ENCODE measurements around the gene POLG2. TPM values are rescaled to one million over a fixed set of nuclear protein-coding genes. Genes with fewer than 3 reads are reported as not detected.

Gene POLG2
- total RNA-seq, 4 donors from 2014 or later, result 2.4 to 41.8 (median 17.8) TPM

DNA sequence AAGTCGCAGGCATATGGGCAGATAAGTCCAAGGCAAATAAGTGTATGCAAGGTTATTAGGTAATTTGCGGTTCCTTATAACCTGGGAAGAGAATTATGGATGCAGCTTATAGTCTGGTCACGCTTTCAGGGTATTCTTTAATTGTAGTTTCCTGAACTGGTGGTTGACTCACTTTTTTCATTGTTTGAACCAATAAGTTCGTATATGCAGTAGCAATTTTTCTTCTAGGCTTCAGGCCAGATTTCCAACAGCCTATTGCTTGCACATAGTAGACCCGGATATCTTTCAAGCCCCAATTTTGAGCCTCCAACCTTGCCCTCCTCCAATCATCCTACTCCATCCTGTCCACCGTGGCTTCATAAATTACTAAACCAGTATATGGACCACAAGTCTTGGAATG is 22.7 kb upstream of the POLG2 start:
- no peak for DNase-seq
- intact Hi-C loops (cut with DNase I; ENCODE audit: low total_unique reads), result no loop called here
- Histone ChIP-seq H3K36me3 (no peaks in the 10 kb centered on the region), H3K4me1 (no peaks in the 10 kb centered on the region), H3K9me3 (no peaks in the 10 kb centered on the region), H3K27me3 (no peaks in the 10 kb centered on the region), H3K4me3 (no peak overlapping the region), H3K27ac (no peak overlapping the region)
- no peak for TF ChIP-seq POLR2A (IDR thresholded peaks at IDR 0.05)
- TF ChIP-seq, protein P1, sequence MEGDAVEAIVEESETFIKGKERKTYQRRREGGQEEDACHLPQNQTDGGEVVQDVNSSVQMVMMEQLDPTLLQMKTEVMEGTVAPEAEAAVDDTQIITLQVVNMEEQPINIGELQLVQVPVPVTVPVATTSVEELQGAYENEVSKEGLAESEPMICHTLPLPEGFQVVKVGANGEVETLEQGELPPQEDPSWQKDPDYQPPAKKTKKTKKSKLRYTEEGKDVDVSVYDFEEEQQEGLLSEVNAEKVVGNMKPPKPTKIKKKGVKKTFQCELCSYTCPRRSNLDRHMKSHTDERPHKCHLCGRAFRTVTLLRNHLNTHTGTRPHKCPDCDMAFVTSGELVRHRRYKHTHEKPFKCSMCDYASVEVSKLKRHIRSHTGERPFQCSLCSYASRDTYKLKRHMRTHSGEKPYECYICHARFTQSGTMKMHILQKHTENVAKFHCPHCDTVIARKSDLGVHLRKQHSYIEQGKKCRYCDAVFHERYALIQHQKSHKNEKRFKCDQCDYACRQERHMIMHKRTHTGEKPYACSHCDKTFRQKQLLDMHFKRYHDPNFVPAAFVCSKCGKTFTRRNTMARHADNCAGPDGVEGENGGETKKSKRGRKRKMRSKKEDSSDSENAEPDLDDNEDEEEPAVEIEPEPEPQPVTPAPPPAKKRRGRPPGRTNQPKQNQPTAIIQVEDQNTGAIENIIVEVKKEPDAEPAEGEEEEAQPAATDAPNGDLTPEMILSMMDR (IDR thresholded peaks at IDR 0.05), result no peak

DNA sequence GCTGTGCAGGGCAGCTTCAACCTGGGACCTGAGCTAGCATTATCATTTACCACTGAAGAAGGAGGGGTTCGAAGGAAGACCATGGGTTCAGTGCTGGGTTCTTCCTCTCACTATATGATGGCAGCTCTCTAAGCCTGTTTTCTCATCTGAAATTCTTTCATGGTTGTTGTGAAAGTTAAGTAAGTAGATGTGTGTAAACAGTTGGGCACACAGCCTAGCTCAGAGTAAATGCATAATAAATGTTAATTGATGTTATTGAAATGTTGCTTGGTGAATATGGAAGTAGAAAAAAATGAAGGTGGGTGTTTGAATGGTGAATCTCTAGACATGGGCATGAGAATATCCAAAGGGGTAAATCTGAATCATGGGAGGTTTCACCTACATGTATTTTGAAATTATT is 19.0 kb upstream of the POLG2 start:
- no peaks in the 10 kb centered on the region for H3K27me3 ChIP-seq
- H3K9me3 ChIP-seq, result no peaks in the 10 kb centered on the region
- TF ChIP-seq, protein P1 (IDR thresholded peaks at IDR 0.05), result no peak
- no peak for TF ChIP-seq POLR2A (IDR thresholded peaks at IDR 0.05)
- no peak overlapping the region for H3K4me3 ChIP-seq
- H3K27ac ChIP-seq, result no peak overlapping the region
- no peaks in the 10 kb centered on the region for H3K36me3 ChIP-seq
- intact Hi-C loops (cut with DNase I; ENCODE audit: low total_unique reads), result no loop called here
- no peaks in the 10 kb centered on the region for H3K4me1 ChIP-seq
- no peak for DNase-seq

DNA sequence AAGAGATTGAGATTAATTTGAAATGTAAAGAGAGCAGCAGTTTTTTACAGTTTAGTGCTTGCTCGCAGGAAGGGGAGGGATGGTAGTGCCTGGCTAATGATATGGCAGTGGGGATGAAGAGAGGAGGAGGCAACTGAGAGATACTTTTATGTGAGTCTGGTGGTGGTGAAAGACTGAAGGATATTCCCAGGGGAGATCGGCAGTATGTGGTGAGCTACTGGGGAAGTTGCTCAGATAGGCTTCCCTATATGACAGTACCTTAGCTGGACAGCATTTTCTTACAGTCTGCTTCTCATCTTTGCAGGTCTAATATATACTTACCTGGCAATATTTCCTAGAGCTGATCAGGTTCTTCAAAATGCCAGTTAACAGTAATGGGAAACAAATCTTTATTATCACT is 18.6 kb upstream of the POLG2 start:
- no peak for DNase-seq
- Histone ChIP-seq H3K27ac (no peak overlapping the region), H3K4me3 (no peak overlapping the region), H3K9me3 (no peaks in the 10 kb centered on the region), H3K4me1 (no peaks in the 10 kb centered on the region), H3K36me3 (no peaks in the 10 kb centered on the region), H3K27me3 (no peaks in the 10 kb centered on the region)
- TF ChIP-seq POLR2A (IDR thresholded peaks at IDR 0.05), result no peak
- TF ChIP-seq, protein P1 (IDR thresholded peaks at IDR 0.05), result no peak
- intact Hi-C loops (cut with DNase I; ENCODE audit: low total_unique reads), result no loop called here

DNA sequence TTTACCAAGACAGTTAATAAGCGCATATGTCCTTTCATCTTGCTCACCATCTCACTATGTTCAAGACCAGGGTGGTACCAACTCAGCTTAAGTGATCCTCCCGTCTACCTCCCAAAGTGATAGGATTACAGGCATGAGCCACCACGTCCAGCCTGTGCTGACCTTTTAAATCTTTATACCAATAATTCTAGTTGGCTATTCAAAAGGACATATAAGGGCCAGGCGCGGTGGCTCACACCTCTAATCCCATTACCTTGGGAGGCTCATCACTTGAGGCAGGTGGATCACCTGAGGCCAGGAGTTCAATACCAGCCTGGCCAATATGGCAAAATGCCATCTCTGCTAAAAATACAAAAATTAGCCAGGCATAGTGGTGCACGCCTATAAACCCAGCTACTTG is 12.3 kb upstream of the POLG2 start:
- no peak for TF ChIP-seq POLR2A (IDR thresholded peaks at IDR 0.05)
- TF ChIP-seq, protein P1 (IDR thresholded peaks at IDR 0.05), result no peak
- Histone ChIP-seq H3K27me3 (no peaks in the 10 kb centered on the region), H3K27ac (no peak overlapping the region), H3K4me3 (no peak overlapping the region), H3K36me3 (no peaks in the 10 kb centered on the region), H3K4me1 (peaks cover 0 to 6% of the 10 kb centered on the region in 2 donors), H3K9me3 (no peaks in the 10 kb centered on the region)
- no peak for DNase-seq
- intact Hi-C loops (cut with DNase I; ENCODE audit: low total_unique reads), result no loop called here

DNA sequence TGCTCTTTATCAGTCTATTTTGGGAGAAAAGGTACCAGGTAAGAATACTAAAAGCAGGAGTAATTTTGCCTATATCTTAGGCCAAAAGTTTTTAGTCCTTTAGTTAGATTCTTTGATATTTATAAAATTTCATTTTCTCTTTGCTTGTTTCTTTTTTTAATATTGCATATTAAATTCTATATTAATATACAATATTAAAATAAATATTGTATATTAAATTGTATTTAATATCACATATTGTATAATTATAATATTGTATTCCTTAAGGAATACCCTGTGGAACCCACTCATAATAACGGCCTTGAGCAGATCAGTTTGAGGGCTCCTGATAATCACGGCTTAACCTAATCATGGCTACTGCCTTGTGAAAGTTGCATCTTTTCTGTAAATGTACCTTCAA is 11.8 kb upstream of the POLG2 start:
- Histone ChIP-seq H3K4me3 (peak overlapping the region in 1 of 2 donors; percentile 96), H3K27me3 (no peaks in the 10 kb centered on the region), H3K9me3 (no peaks in the 10 kb centered on the region), H3K27ac (no peak overlapping the region), H3K4me1 (peaks cover 0 to 11% of the 10 kb centered on the region in 2 donors), H3K36me3 (no peaks in the 10 kb centered on the region)
- intact Hi-C loops (cut with DNase I; ENCODE audit: low total_unique reads), result no loop called here
- TF ChIP-seq, protein P1 (IDR thresholded peaks at IDR 0.05), result no peak
- no peak for TF ChIP-seq POLR2A (IDR thresholded peaks at IDR 0.05)
- no peak for DNase-seq
